Tibial nerve (tissue), 3 donors: Measurements from ENCODE around the gene CARD10.

ENCODE experiments used
- CTCF ChIP-seq, 5 experiments: fragments of 200-600 bp in 3 of 5; fragments of 450-650 bp in 2 of 5; sonication (generic) in 3 of 5; IDR thresholded peaks; one replicate each; pipeline ENCODE4 v1.5.1; 2016 to 2019; ENCODE audit warnings: antibody characterized with exemption in 5 of 5, mild to moderate bottlenecking in 3 of 5, moderate library complexity in 2 of 5
- POLR2A ChIP-seq, 2 donors: fragments of 450-650 bp; IDR thresholded peaks; one replicate each; pipeline ENCODE4 v1.6.1; 2017; ENCODE audit warnings: antibody characterized with exemption in 2 of 2, mild to moderate bottlenecking in 2 of 2, moderate library complexity in 2 of 2

DNA sequence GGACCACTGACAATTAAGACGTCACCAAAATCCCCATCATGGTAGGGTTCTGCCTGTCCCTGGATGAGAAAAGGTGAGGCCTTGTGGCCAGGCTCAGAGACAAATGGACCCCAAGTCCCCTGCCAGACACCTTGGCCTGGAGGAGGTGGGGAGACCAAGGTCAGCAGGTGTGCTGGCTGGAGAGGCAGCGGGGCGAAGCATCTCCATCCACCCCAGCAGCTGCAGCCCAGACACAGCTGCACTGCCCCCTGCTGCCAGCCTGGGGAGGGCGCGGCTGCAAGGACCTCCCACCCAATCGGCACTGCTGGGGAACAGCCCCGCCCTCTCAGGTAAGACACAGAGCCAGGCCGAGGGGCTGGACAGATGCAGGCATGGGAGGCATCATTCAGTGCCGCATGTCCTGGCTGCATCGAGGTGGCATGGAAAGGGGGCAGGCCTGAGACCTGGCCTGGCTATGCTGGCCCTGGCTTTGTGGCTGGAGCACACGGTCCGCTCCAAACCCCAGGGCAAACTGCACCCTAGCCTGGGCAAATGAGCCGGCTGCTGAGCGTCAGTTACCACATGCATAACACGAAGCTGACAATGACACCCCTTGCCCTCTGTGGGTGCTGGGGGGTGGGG lies 20.8 kb downstream of the CARD10 start:
- TF ChIP-seq CTCF (IDR thresholded peaks at IDR 0.05), result peak; percentile 16 to 67 (median 32)
- no peak for TF ChIP-seq POLR2A (IDR thresholded peaks at IDR 0.05)
